Chondrocyte (in vitro differentiated cells): ENCODE measurements around the gene PMIS2. TPM values are rescaled to one million over a fixed set of nuclear protein-coding genes. Genes with fewer than 3 reads are reported as not detected.

Experiments
- DNase-seq: peaks from one replicate; pipeline ENCODE4 v3.0.0; 2021; ENCODE audit warnings: mixed read lengths, low spot score
- H3K27ac Mint-ChIP-seq: one replicate; pipeline ENCODE4 v1.8.0; 2021; ENCODE audit warnings: mild to moderate bottlenecking, moderate library complexity, mixed read lengths; ENCODE audit not compliant: unreplicated experiment
- H3K27me3 Mint-ChIP-seq: 2 replicates; pipeline ENCODE4 v1.8.0; 2021; ENCODE audit warnings: low read depth, mixed read lengths
- H3K36me3 Mint-ChIP-seq: 2 replicates; pipeline ENCODE4 v1.8.0; 2021; ENCODE audit warnings: low read depth, mixed read lengths
- H3K4me1 Mint-ChIP-seq: 2 replicates; pipeline ENCODE4 v1.8.0; 2021; ENCODE audit warnings: low read depth, mild to moderate bottlenecking, mixed read lengths
- H3K4me3 Mint-ChIP-seq: one replicate; pipeline ENCODE4 v1.8.0; 2021; ENCODE audit warnings: mild to moderate bottlenecking, moderate library complexity, mixed read lengths; ENCODE audit not compliant: unreplicated experiment
- H3K9me3 Mint-ChIP-seq: 2 replicates; pipeline ENCODE4 v1.8.0; 2021; ENCODE audit warnings: low read depth, mixed read lengths
- CTCF ChIP-seq: fragments of 200-600 bp; sonication (generic); IDR thresholded peaks from 2 replicates; pipeline ENCODE4 v1.5.0; 2021; ENCODE audit warnings: antibody characterized with exemption, mild to moderate bottlenecking, moderate library complexity
- total RNA-seq: library from RNA; stranded (reverse); gene quantifications from 3 replicates; pipeline ENCODE4 v1.2.1, GENCODE V29; 2021

PMIS2 gene
- total RNA-seq, 1 donor from 2014 or later: not detected

GRCh38 chr19:35543280-35544109 is 42.5 kb upstream of the PMIS2 start:
- TF ChIP-seq CTCF: no peak

GRCh38 chr19:35544110-35544802 is 41.7 kb upstream of the PMIS2 start:
- H3K4me3 Mint-ChIP-seq: peak overlapping the region; percentile 95
- no peak for DNase-seq
- no peaks in the 10 kb centered on the region for H3K27me3 Mint-ChIP-seq
- peaks cover 6% of the 10 kb centered on the region for H3K36me3 Mint-ChIP-seq
- H3K9me3 Mint-ChIP-seq: no peaks in the 10 kb centered on the region
- no peak for TF ChIP-seq CTCF
- no peak overlapping the region for H3K27ac Mint-ChIP-seq
- peaks cover 21% of the 10 kb centered on the region for H3K4me1 Mint-ChIP-seq

More at GRCh38 chr19:35543280-35544109, 42.5 kb upstream of the PMIS2 start:
- Mint-ChIP-seq H3K9me3 (no peaks in the 10 kb centered on the region), H3K4me1 (peaks cover 21% of the 10 kb centered on the region), H3K27me3 (no peaks in the 10 kb centered on the region), H3K4me3 (no peak overlapping the region), H3K27ac (no peak overlapping the region), H3K36me3 (peaks cover 3% of the 10 kb centered on the region)
- DNase-seq: no peak

- no peak for DNase-seq
- Mint-ChIP-seq H3K36me3 (peaks cover 7% of the 10 kb centered on the region), H3K9me3 (no peaks in the 10 kb centered on the region), H3K27me3 (no peaks in the 10 kb centered on the region), H3K27ac (peak within 1 kb of the TSS; percentile 79), H3K4me1 (peaks cover 21% of the 10 kb centered on the region), H3K4me3 (peak within 1 kb of the TSS; percentile 95)
- peak; percentile 8 for TF ChIP-seq CTCF
Observed at GRCh38 chr19:35545001-35545854, 40.7 kb upstream of the PMIS2 start, which contains the start of gene TMEM147. TSS of gene TMEM147 (plus strand) at chr19:35545626. CDS start at chr19:35545740, 114 bp downstream.

GRCh38 chr19:35545855-35546381 is 40.1 kb upstream of the PMIS2 start:
- Mint-ChIP-seq H3K36me3 (peaks cover 11% of the 10 kb centered on the region), H3K27me3 (no peaks in the 10 kb centered on the region), H3K9me3 (no peaks in the 10 kb centered on the region), H3K27ac (peak overlapping the region; percentile 32), H3K4me1 (peaks cover 21% of the 10 kb centered on the region), H3K4me3 (peak overlapping the region; percentile 95)
- no peak for DNase-seq
- TF ChIP-seq CTCF: no peak
